Activated CD8-positive, alpha-beta T cell treated with anti-CD3 and anti-CD28 coated beads for 36 hours (primary cell): ENCODE measurements around the gene MRPS27. TPM values are rescaled to one million over a fixed set of nuclear protein-coding genes. Genes with fewer than 3 reads are reported as not detected.

Experiments used
- ATAC-seq: fragments of 200-7000 bp; cut with Tn5 transposase; one replicate; pipeline ENCODE4 v1.10.0; 2021; ENCODE audit warnings: mild to moderate bottlenecking, moderate library complexity
- CTCF ChIA-PET: fragments of 350-600 bp; sonication (Branson Sonifier 250); formaldehyde crosslinking; loops from one replicate; lab custom pipeline; 2021; ENCODE audit warnings: antibody characterized with exemption; lab: Charles Lee
- POLR2A ChIA-PET: fragments of 350-600 bp; sonication (Branson Sonifier 250); formaldehyde crosslinking; loops from one replicate; lab custom pipeline; 2021; ENCODE audit warnings: antibody characterized with exemption; lab: Charles Lee
- DNase-seq: peaks from one replicate; pipeline ENCODE4 v3.0.0-alpha.2; 2020
- H3K27ac Mint-ChIP-seq: one replicate; pipeline ENCODE4 v1.8.0; 2021; ENCODE audit warnings: mild to moderate bottlenecking, mixed read lengths
- H3K27me3 Mint-ChIP-seq: one replicate; pipeline ENCODE4 v1.8.0; 2021; ENCODE audit warnings: mixed read lengths
- H3K36me3 Mint-ChIP-seq: one replicate; pipeline ENCODE4 v1.8.0; 2021; ENCODE audit warnings: low read depth, mixed read lengths
- H3K4me1 Mint-ChIP-seq: one replicate; pipeline ENCODE4 v1.8.0; 2021; ENCODE audit warnings: low read depth, mixed read lengths
- H3K4me3 Mint-ChIP-seq: one replicate; pipeline ENCODE4 v1.8.0; 2021; ENCODE audit warnings: mild to moderate bottlenecking, moderate library complexity, mixed read lengths
- H3K9me3 Mint-ChIP-seq: one replicate; pipeline ENCODE4 v1.8.0; 2021; ENCODE audit warnings: mixed read lengths
- intact Hi-C: fragments of 100-400 bp; cut with micrococcal nuclease; formaldehyde crosslinking; loops from one replicate; pipeline ENCODE4 v1.10.0; 2022
- total RNA-seq, 2 experiments: library from RNA; stranded (reverse); gene quantifications; one replicate each; pipeline ENCODE4 v1.2.3, GENCODE V29; 2021
- TF ChIP-seq, protein P1 (sequence below): fragments of 200-600 bp; IDR thresholded peaks from one replicate; pipeline ENCODE4 v1.8.0; 2022; ENCODE audit warnings: antibody characterized with exemption, mild to moderate bottlenecking

Gene MRPS27
- total RNA-seq, 2 experiments from 2014 or later, result 91.5 to 99.1 TPM

DNA sequence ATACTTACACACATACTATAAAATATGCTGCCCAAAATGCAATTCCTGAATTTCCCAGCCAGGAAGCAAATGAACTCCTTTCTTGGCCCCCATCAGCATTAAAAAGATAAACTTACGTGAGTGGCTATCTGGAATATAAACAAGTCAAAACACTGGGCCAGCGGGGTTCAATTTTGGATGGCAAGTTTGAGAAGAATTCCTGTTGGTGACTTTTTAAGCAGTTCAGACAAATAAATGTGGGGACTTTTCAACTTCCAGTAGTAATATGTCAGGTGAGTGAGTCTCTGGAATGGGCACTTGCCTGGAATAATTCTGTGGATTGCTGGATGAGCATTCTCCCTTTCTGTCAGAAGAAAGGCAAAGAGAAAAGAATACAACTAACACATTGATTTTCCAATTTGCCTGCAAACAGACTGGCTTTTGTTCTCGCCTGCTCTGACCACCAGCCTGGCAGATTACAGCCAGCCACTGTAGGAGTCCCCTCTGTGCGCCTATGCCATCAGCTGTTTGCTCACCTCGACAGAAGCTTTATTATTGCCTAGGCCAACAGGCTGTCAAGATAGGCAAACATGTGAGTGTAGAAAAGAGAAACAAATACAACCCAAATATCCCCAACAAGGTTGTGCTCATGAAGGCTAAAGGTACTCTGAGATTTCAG lies 78.6 kb downstream of the MRPS27 start:
- TF ChIP-seq, protein P1, sequence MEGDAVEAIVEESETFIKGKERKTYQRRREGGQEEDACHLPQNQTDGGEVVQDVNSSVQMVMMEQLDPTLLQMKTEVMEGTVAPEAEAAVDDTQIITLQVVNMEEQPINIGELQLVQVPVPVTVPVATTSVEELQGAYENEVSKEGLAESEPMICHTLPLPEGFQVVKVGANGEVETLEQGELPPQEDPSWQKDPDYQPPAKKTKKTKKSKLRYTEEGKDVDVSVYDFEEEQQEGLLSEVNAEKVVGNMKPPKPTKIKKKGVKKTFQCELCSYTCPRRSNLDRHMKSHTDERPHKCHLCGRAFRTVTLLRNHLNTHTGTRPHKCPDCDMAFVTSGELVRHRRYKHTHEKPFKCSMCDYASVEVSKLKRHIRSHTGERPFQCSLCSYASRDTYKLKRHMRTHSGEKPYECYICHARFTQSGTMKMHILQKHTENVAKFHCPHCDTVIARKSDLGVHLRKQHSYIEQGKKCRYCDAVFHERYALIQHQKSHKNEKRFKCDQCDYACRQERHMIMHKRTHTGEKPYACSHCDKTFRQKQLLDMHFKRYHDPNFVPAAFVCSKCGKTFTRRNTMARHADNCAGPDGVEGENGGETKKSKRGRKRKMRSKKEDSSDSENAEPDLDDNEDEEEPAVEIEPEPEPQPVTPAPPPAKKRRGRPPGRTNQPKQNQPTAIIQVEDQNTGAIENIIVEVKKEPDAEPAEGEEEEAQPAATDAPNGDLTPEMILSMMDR, result no peak
- DNase-seq (no peak), ATAC-seq (no peak)
- CTCF ChIA-PET, result no interaction called here
- Mint-ChIP-seq H3K36me3 (peaks cover 31% of the 10 kb centered on the region), H3K9me3 (no peaks in the 10 kb centered on the region), H3K27ac (no peak overlapping the region), H3K27me3 (no peaks in the 10 kb centered on the region), H3K4me1 (peaks cover 16% of the 10 kb centered on the region), H3K4me3 (no peak overlapping the region)
- POLR2A ChIA-PET, result interaction anchor here (0.6 kb wide), 1 partner anchor 48 kb away, joined by 3 read pairs; no protein-coding TSS in a partner anchor
- intact Hi-C loops, result no loop called here

DNA sequence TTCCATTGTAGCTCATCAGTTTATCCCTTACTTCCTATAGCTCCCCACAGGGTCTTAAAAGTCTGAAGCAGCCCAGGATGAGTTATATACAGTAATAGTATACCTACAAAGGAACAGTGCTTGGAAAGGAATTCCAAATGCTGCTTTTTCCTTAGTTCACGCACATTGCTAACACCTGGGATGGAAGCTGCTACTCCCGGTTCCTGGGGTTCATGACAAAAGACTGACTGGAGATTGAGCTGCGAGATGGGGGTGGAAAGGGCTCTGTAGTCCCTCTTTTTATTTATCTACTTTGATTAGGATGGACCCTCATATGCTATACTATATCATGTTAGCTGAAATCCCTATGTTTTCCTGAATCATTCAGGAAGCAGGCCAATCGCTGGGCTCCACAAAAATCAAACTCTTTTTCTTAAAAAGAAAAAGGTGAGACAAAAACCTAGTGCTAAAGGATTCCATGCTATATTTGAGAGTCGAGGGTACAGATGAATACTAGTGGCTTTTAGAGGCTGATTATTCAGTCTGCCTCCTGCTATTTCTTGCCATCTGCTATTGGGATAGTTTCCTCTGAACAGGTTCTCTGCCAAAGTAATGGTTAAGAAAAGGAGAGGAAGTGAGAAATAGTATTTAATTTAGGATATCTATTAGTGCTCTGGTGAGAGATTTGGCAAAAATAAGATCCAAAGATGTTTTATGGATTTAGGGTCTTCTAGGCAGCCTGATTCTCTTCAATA lies 81.2 kb downstream of the MRPS27 start:
- Mint-ChIP-seq H3K4me1 (peaks cover 28% of the 10 kb centered on the region), H3K4me3 (no peak overlapping the region), H3K36me3 (peaks cover 46% of the 10 kb centered on the region), H3K27me3 (no peaks in the 10 kb centered on the region), H3K27ac (no peak overlapping the region), H3K9me3 (no peaks in the 10 kb centered on the region)
- ChIA-PET POLR2A (interaction anchor here (1.4 kb wide), 1 partner anchor 10 kb away, joined by 3 read pairs; no protein-coding TSS in a partner anchor), CTCF (interaction anchor here (1.0 to 1.3 kb wide), 2 partner anchors 8 to 15 kb away, joined by 3 read pairs; no protein-coding TSS in a partner anchor)
- DNase-seq (no peak), ATAC-seq (no peak)
- TF ChIP-seq, protein P1, result no peak
- intact Hi-C loops, result no loop called here

DNA sequence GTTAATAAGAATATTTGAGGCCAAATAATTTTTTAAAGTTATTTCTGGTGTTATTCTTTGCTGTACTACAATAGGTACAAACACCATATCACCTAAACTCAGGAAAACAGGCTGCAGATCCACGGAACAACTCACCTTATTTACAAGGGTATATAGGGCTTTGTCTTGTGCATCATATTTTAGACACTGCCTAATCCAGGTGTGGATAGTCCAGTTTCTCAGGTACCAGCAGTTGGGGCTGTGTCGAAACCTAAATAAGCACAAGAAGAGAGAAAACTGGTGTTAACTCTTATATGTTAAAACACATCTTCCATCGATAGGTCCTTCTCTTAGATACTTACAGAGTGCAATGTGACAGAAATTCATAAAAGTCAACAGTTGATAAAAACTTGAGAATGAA lies 82.2 kb downstream of the MRPS27 start:
- no peak overlapping the region for H3K4me3 Mint-ChIP-seq
- H3K27me3 Mint-ChIP-seq, result no peaks in the 10 kb centered on the region
- H3K4me1 Mint-ChIP-seq, result peaks cover 35% of the 10 kb centered on the region
- ChIA-PET CTCF (interaction anchor here (1.0 to 1.3 kb wide), 2 partner anchors 9 to 14 kb away, joined by 3 read pairs; no protein-coding TSS in a partner anchor), POLR2A (no interaction called here)
- ATAC-seq (no peak), DNase-seq (no peak)
- H3K36me3 Mint-ChIP-seq, result peaks cover 47% of the 10 kb centered on the region
- TF ChIP-seq, protein P1, result no peak
- H3K27ac Mint-ChIP-seq, result no peak overlapping the region
- intact Hi-C loops, result no loop called here
- no peaks in the 10 kb centered on the region for H3K9me3 Mint-ChIP-seq

DNA sequence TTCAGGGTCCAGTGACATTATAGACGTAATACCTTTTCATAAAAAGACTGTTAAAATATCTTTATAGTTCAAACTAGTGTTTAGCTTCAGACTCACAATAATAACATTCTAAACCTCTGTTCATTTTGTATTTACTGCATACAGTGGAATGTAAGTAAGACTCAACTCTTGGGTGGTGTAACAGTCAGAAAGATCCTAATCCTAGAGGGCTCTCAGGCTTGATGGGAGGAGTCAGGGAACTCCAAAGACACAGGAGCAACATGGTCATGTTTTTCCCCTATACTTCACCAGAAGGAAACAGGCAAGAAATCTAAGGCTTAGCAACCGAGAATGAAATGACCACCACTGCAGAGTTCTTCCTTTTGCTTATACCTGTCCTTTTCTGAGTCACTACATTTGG lies 82.6 kb downstream of the MRPS27 start:
- no peak overlapping the region for H3K27ac Mint-ChIP-seq
- H3K4me1 Mint-ChIP-seq, result peaks cover 39% of the 10 kb centered on the region
- ATAC-seq (no peak), DNase-seq (no peak)
- no peaks in the 10 kb centered on the region for H3K27me3 Mint-ChIP-seq
- ChIA-PET POLR2A (no interaction called here), CTCF (interaction anchor here (1.2 kb wide), 1 partner anchor 31 kb away, joined by 4 read pairs; no protein-coding TSS in a partner anchor)
- H3K36me3 Mint-ChIP-seq, result peaks cover 44% of the 10 kb centered on the region
- no peak overlapping the region for H3K4me3 Mint-ChIP-seq
- intact Hi-C loops, result no loop called here
- H3K9me3 Mint-ChIP-seq, result no peaks in the 10 kb centered on the region
- TF ChIP-seq, protein P1, result no peak

DNA sequence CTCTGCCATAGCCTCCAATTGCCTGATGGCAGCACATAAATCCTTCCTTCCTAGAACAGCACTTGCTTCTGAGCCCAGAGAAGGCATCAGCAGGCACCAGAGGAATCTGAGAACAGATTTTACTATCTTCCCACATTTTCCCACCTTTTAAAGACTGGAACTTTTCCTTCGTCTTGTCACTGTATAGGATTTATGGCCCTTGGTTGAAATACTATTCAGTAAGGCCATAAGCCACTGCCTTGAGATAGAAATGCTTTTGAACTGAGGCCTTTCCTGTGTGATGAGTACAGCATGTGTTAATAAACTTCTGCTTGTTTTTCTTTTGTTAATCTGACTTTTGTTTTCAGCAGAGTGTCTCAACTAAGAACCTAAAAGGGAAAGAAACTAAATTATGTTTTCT lies 84.3 kb downstream of the MRPS27 start:
- DNase-seq, result no peak
- TF ChIP-seq, protein P1, result no peak
- Mint-ChIP-seq H3K4me3 (no peak overlapping the region), H3K9me3 (no peaks in the 10 kb centered on the region), H3K27me3 (no peaks in the 10 kb centered on the region), H3K36me3 (peaks cover 56% of the 10 kb centered on the region), H3K27ac (no peak overlapping the region), H3K4me1 (peaks cover 46% of the 10 kb centered on the region)
- intact Hi-C loops, result no loop called here
- ChIA-PET CTCF (interaction anchor here (0.7 kb wide), 1 partner anchor 73 kb away, joined by 3 read pairs; no protein-coding TSS in a partner anchor), POLR2A (no interaction called here)
- ATAC-seq, result no peak
